Activated T-helper 1 cell treated with anti-CD3 and anti-CD28 coated beads, Interleukin-12 subunit alpha, Interleukin-12 subunit beta, Interleukin-2, Interleukin-4 antibody, amounts not matched to agents 30 ng/mL and 10 ng/mL and 1 ng/mL, durations not matched to agents 14 hours and 24 hours and 36 hours (primary cell): ENCODE measurements around the gene PGBD4. TPM values are rescaled to one million over a fixed set of nuclear protein-coding genes. Genes with fewer than 3 reads are reported as not detected.
A peak's percentile ranks its signal among the peaks of the same experiment; 100 is the strongest.
"Not testable (repeated sequence)": the region's sequence is repeated elsewhere in the genome, so short reads cannot be mapped to it uniquely, and the experiment has no call there.

ENCODE experiments used
- DNase-seq: peaks from one replicate; pipeline ENCODE4 v3.0.0; 2021; ENCODE audit warnings: low spot score
- H3K27ac Mint-ChIP-seq: one replicate; pipeline ENCODE4 v1.8.0; 2021; ENCODE audit warnings: mild to moderate bottlenecking, mixed read lengths
- H3K27me3 Mint-ChIP-seq: one replicate; pipeline ENCODE4 v1.8.0; 2022; ENCODE audit warnings: mild to moderate bottlenecking, moderate library complexity, mixed read lengths; ENCODE audit not compliant: insufficient read depth
- H3K36me3 Mint-ChIP-seq: one replicate; pipeline ENCODE4 v1.8.0; 2021; ENCODE audit warnings: low read depth, mixed read lengths
- H3K4me1 Mint-ChIP-seq: one replicate; pipeline ENCODE4 v1.8.0; 2021; ENCODE audit warnings: low read depth, mixed read lengths
- H3K4me3 Mint-ChIP-seq: one replicate; pipeline ENCODE4 v1.8.0; 2021; ENCODE audit warnings: mild to moderate bottlenecking, moderate library complexity, mixed read lengths
- H3K9me3 Mint-ChIP-seq: one replicate; pipeline ENCODE4 v1.8.0; 2021; ENCODE audit warnings: mixed read lengths
- intact Hi-C: fragments of 100-400 bp; cut with micrococcal nuclease; formaldehyde crosslinking; loops from one replicate; pipeline ENCODE4 v1.15.1; 2024
- total RNA-seq: library from RNA; stranded (reverse); gene quantifications from 2 replicates; pipeline ENCODE4 v1.2.3, GENCODE V29; 2022

Gene PGBD4
- total RNA-seq, 1 donor from 2014 or later, result 3.9 TPM

- intact Hi-C loops, DNase-seq, H3K9me3 Mint-ChIP-seq, H3K4me3 Mint-ChIP-seq, H3K27ac Mint-ChIP-seq, H3K36me3 Mint-ChIP-seq, H3K4me1 Mint-ChIP-seq, H3K27me3 Mint-ChIP-seq: not testable (repeated sequence)
Measured at GRCh38 chr15:34120420-34120819, 18.5 kb downstream of the PGBD4 start.

- not testable (repeated sequence) for H3K27me3 Mint-ChIP-seq
Measured at GRCh38 chr15:34121786-34122185, 19.9 kb downstream of the PGBD4 start.

GRCh38 chr15:34122771-34123183 is 20.9 kb downstream of the PGBD4 start:
- Mint-ChIP-seq H3K36me3 (no peaks in the 10 kb centered on the region), H3K4me3 (no peak overlapping the region), H3K27me3 (peaks cover 3% of the 10 kb centered on the region), H3K4me1 (no peaks in the 10 kb centered on the region), H3K27ac (no peak overlapping the region), H3K9me3 (no peaks in the 10 kb centered on the region)
- intact Hi-C loops, result no loop called here
- no peak for DNase-seq

More at GRCh38 chr15:34121786-34122185, 19.9 kb downstream of the PGBD4 start:
- H3K4me3 Mint-ChIP-seq, DNase-seq, H3K36me3 Mint-ChIP-seq, H3K4me1 Mint-ChIP-seq, intact Hi-C loops, H3K9me3 Mint-ChIP-seq, H3K27ac Mint-ChIP-seq: not testable (repeated sequence)

- Mint-ChIP-seq H3K4me1 (no peaks in the 10 kb centered on the region), H3K27ac (no peak overlapping the region), H3K9me3 (no peaks in the 10 kb centered on the region), H3K27me3 (peaks cover 3% of the 10 kb centered on the region), H3K36me3 (no peaks in the 10 kb centered on the region), H3K4me3 (no peak overlapping the region)
- intact Hi-C loops, result no loop called here
- no peak for DNase-seq
Measured at GRCh38 chr15:34124651-34125050, 22.8 kb downstream of the PGBD4 start.

- no peaks in the 10 kb centered on the region for H3K9me3 Mint-ChIP-seq
- H3K36me3 Mint-ChIP-seq, result no peaks in the 10 kb centered on the region
- no peak overlapping the region for H3K27ac Mint-ChIP-seq
- peaks cover 3% of the 10 kb centered on the region for H3K27me3 Mint-ChIP-seq
- H3K4me1 Mint-ChIP-seq, result no peaks in the 10 kb centered on the region
- intact Hi-C loops, result no loop called here
- DNase-seq, result no peak
- H3K4me3 Mint-ChIP-seq, result no peak overlapping the region
Measured at GRCh38 chr15:34125945-34126344, 24.1 kb downstream of the PGBD4 start.

- no peak overlapping the region for H3K27ac Mint-ChIP-seq
- DNase-seq, result no peak
- H3K4me1 Mint-ChIP-seq, result no peaks in the 10 kb centered on the region
- peaks cover 3% of the 10 kb centered on the region for H3K27me3 Mint-ChIP-seq
- H3K4me3 Mint-ChIP-seq, result no peak overlapping the region
- H3K9me3 Mint-ChIP-seq, result no peaks in the 10 kb centered on the region
- intact Hi-C loops, result no loop called here
- no peaks in the 10 kb centered on the region for H3K36me3 Mint-ChIP-seq
Measured at GRCh38 chr15:34126522-34126921, 24.6 kb downstream of the PGBD4 start.

- DNase-seq, result no peak
- H3K4me1 Mint-ChIP-seq, result no peaks in the 10 kb centered on the region
- H3K9me3 Mint-ChIP-seq, result no peaks in the 10 kb centered on the region
- intact Hi-C loops, result no loop called here
- no peaks in the 10 kb centered on the region for H3K36me3 Mint-ChIP-seq
- peaks cover 2% of the 10 kb centered on the region for H3K27me3 Mint-ChIP-seq
- H3K4me3 Mint-ChIP-seq, result no peak overlapping the region
- no peak overlapping the region for H3K27ac Mint-ChIP-seq
Measured at GRCh38 chr15:34128898-34129297, 27.0 kb downstream of the PGBD4 start.

GRCh38 chr15:34132881-34133280 is 31.0 kb downstream of the PGBD4 start:
- Mint-ChIP-seq H3K9me3 (no peaks in the 10 kb centered on the region), H3K4me3 (no peak overlapping the region), H3K27ac (no peak overlapping the region), H3K27me3 (no peaks in the 10 kb centered on the region), H3K36me3 (no peaks in the 10 kb centered on the region), H3K4me1 (no peaks in the 10 kb centered on the region)
- intact Hi-C loops, result no loop called here
- no peak for DNase-seq

GRCh38 chr15:34133511-34133910 is 31.6 kb downstream of the PGBD4 start:
- H3K36me3 Mint-ChIP-seq, result no peaks in the 10 kb centered on the region
- no peak overlapping the region for H3K27ac Mint-ChIP-seq
- no peaks in the 10 kb centered on the region for H3K4me1 Mint-ChIP-seq
- no peak for DNase-seq
- intact Hi-C loops, result no loop called here
- H3K4me3 Mint-ChIP-seq, result no peak overlapping the region
- H3K9me3 Mint-ChIP-seq, result no peaks in the 10 kb centered on the region
- no peaks in the 10 kb centered on the region for H3K27me3 Mint-ChIP-seq

- peak overlapping the region; percentile 24 for H3K27ac Mint-ChIP-seq
- intact Hi-C loops, result no loop called here
- H3K4me1 Mint-ChIP-seq, result no peaks in the 10 kb centered on the region
- H3K27me3 Mint-ChIP-seq, result no peaks in the 10 kb centered on the region
- peaks cover 29% of the 10 kb centered on the region for H3K36me3 Mint-ChIP-seq
- no peak overlapping the region for H3K4me3 Mint-ChIP-seq
- H3K9me3 Mint-ChIP-seq, result no peaks in the 10 kb centered on the region
- DNase-seq, result no peak
Measured at GRCh38 chr15:34147371-34148140, 45.7 kb downstream of the PGBD4 start.

- intact Hi-C loops, result no loop called here
- Mint-ChIP-seq H3K36me3 (peaks cover 60% of the 10 kb centered on the region), H3K27ac (no peak overlapping the region), H3K27me3 (no peaks in the 10 kb centered on the region), H3K4me3 (no peak overlapping the region), H3K9me3 (peaks cover 39% of the 10 kb centered on the region), H3K4me1 (no peaks in the 10 kb centered on the region)
- no peak for DNase-seq
Measured at GRCh38 chr15:34154725-34155204, 52.9 kb downstream of the PGBD4 start.

- H3K27ac Mint-ChIP-seq, result no peak overlapping the region
- intact Hi-C loops, result no loop called here
- peaks cover 50% of the 10 kb centered on the region for H3K9me3 Mint-ChIP-seq
- no peaks in the 10 kb centered on the region for H3K4me1 Mint-ChIP-seq
- DNase-seq, result no peak
- peaks cover 59% of the 10 kb centered on the region for H3K36me3 Mint-ChIP-seq
- H3K4me3 Mint-ChIP-seq, result no peak overlapping the region
- no peaks in the 10 kb centered on the region for H3K27me3 Mint-ChIP-seq
Measured at GRCh38 chr15:34155859-34156258, 54.0 kb downstream of the PGBD4 start.
